Measurements from ENCODE around the gene POLR2J2.
A peak's percentile ranks its signal among the peaks of the same experiment; 100 is the strongest.
"Not testable (repeated sequence)": the region's sequence is repeated elsewhere in the genome, so short reads cannot be mapped to it uniquely, and the experiment has no call there.

POLR2J2 gene

GRCh38 chr7:102667523-102667922, 3.9 kb downstream of the POLR2J2 start:
- DNase-seq, result not testable (repeated sequence)

DNA sequence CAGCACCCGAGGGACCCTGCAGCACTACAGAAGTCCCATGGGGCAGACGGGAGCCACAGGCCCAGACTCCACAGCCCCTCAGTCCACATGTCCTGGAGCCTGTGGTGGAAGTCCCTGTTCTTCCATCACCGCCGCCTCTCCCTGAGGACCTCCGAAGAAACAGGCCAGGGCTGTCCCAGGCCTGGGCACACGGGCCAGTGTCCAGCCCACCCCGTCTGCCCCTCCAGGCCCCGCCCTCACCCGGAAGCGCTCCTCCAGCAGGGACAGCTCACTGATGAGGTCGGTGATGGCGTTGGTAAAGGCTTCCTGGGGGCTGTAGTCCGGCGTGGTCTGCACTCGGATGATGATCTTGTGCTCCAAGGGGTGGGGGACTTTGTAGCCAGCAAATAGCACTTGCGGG, 4.6 kb downstream of the POLR2J2 start:
- DNase-seq, result not testable (repeated sequence)

DNA sequence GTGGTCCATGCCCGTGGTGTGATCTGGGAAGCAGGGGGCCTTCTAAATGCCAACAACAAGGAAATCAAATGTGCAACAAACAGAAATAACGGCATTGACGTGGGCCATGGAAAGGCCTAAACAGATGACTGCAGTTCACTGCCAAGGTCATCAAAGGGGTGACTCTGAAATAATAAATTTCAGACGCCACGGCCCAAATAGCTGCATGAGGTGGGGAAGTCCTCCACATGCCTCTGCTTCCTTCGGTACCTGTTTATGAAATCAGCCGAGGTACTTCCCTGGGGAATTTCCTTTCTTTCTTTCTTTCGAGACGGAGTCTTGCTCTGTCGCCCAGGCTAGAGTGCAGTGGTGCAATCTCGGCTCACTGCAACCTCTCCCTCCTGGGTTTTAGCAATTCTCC, 6.7 kb downstream of the POLR2J2 start:
- DNase-seq, result not testable (repeated sequence)

DNA sequence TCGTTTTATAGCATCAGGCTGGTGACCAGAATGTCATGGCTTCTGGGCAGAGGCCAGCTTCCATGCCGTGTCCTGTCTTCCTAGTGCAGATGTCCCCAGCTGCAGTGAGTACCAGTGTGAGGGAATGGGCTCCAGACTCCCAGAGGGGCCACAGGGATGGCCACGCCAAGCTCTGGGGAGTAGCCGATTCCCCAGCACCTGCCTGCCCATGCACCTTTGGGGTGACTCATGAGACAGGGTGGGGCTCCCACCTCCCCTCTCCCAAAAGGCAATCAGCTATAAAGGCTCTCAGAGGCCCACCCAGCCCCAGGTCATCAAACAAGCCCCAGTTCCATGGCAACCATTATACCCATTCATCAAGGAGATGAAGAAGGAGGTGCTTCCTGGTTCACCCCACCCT, 21.5 kb downstream of the POLR2J2 start, which contains the start of gene SPDYE2B:
Gene SPDYE2B (plus strand): TSS at position 396 of the 400 bp plus-strand sequence. CDS start 2,030 bp downstream, outside the sequence.
- DNase-seq, result not testable (repeated sequence)

GRCh38 chr7:102647813-102648212, 23.6 kb downstream of the POLR2J2 start:
- not testable (repeated sequence) for DNase-seq

DNA sequence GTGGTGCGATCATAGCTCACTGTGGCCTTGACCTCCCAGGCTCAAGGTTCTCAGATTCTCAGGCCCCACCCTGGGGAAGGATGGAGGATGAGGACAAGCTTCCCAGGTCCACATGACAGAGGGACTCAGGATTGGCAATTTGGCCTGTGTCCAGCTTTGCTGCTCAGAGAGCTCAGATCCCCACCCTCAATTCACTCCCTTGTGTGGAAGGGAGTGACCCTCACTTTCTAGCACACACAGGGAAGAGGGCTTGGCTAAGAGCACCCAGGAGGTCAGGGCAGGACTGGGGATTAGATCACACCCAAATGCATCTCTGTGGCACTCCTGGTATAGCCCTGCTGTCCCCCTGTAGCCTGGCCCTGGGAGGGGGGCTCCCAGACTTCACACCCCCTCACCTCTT, 28.1 kb downstream of the POLR2J2 start:
- DNase-seq, result not testable (repeated sequence)

GRCh38 chr7:102642691-102643090, 28.8 kb downstream of the POLR2J2 start, which contains the start of gene UPK3BL1:
Gene UPK3BL1 (minus strand): TSS chr7:102642791. CDS start chr7:102642741, 50 bp downstream.
- not testable (repeated sequence) for DNase-seq

GRCh38 chr7:102638848-102639247, 32.6 kb downstream of the POLR2J2 start:
- DNase-seq, result not testable (repeated sequence)

GRCh38 chr7:102636956-102637355, 34.5 kb downstream of the POLR2J2 start:
- DNase-seq, result not testable (repeated sequence)

GRCh38 chr7:102635354-102635753, 36.1 kb downstream of the POLR2J2 start:
- not testable (repeated sequence) for DNase-seq

DNA sequence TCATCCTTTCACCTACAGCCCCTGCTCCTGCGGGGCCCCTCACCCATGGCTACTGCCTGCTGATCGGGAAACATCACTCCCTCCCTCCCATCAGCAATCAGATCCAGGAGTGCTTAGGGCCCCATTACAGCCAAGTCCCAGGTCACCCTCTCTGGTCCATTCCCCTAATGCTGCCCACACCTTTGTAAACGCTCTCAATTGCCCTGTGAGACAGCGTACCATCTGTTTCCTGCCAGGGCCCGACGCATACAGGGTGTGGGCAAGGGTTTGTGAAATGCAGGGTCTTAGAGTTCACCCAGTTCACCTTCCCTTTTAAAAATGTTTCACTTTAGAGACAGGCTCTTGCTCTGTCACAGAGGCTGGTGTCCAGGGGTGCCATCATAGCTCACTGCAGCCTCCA, 37.2 kb downstream of the POLR2J2 start:
- not testable (repeated sequence) for DNase-seq

DNA sequence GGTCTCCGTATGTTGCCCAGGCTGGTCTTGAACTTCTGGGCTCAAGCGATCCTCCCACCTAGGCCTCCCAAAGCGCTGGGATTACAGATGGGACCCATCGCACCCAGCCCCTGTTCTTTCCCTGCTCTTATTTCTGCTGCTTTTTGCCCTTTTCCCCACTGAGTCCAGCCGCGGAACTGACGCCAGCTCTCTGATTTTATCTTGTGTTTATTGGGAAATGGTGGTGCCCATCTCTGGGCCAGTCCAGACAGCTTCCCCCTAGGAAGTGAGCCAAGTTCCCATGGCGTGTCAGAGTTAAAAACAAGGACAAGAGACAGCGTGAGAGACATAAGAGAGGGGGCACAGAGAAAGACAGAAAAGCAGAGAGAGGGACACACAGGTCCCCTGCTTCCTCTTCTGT, 40.8 kb downstream of the POLR2J2 start:
- DNase-seq, result not testable (repeated sequence)

DNA sequence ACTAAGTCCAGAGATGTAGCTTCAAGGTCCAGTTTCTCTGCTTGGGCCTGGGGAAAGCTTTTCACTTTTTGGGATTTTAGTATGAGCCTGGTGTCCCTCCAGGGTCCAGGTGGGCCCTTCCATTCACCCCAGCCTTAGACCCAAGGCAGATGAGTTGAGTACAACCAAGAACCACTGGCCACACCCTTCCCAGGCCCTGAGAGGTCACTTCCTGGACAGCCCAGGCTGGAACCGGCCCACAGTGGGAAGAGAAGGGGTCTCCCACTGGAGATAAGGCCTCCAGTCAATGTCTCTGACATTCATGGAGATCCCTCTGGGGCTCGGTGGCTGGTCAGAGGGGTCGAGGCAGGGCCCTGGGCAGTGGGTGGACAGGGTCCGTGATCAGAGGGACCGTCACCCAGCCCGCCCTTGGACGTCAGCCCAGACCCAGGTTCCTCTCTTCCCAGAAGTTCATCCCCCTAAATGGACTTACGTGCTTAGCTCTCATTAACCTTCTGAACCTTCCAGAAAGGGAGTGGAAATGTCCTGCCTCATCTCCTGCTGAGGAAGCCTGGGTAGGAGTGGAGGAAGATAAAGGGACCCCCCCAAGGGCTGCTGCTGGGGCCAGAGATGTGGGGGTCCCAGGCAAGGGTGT, 44.1 kb downstream of the POLR2J2 start:
- DNase-seq, result not testable (repeated sequence)

GRCh38 chr7:102618122-102618521, 53.3 kb downstream of the POLR2J2 start:
- DNase-seq, result not testable (repeated sequence)

GRCh38 chr7:102616507-102617125, 54.8 kb downstream of the POLR2J2 start, which contains the start of gene RASA4:
Gene RASA4 (minus strand): TSS chr7:102616756. CDS start chr7:102616689, 67 bp downstream.
- DNase-seq, result peak; percentile 0

All from fibroblast of skin of right biceps (primary cell).